ENCODE data around the gene GJD3. TPM values are rescaled to one million over a fixed set of nuclear protein-coding genes. Genes with fewer than 3 reads are reported as not detected.
"Not testable (repeated sequence)": the region's sequence is repeated elsewhere in the genome, so short reads cannot be mapped to it uniquely, and the experiment has no call there.

Gene GJD3
- total and polyA plus RNA-seq, 7 experiments from 2014 or later: 0.27 TPM; not detected in 6

DNA sequence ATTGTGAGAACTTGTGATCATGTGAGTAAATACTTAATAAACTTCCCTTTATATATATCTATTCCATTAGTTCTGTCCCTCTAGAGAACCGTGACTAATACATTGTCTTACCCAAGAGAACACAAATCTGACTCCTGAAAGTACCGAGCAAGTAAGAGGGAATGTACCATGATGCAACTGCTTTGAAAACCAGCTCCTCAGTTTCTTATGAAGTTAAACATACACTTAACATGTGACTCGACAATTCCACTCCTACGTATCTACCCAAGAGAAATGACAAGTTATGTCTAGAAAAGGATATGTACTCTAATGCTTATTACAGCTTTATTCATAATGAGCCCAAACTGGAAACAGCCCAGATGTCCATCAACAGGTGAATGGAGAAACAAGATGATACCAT is 8.8 kb upstream of the GJD3 start:
- Histone ChIP-seq H3K4me3 (ENCODE audit: low read length) (no peak overlapping the region), H3K27ac (ENCODE audit: low read depth, low read length) (no peak overlapping the region), H3K27me3 (ENCODE audit: control insufficient read depth in 2 of 2, insufficient read depth in 2 of 2, low read length in 2 of 2) (no peaks in the 10 kb centered on the region), H3K4me1 (ENCODE audit: control insufficient read depth in 2 of 2, insufficient read depth in 2 of 2, low read length in 2 of 2) (no peaks in the 10 kb centered on the region), H3K36me3 (ENCODE audit: control insufficient read depth in 2 of 3, insufficient read depth in 3 of 3, low read length in 3 of 3) (no peaks in the 10 kb centered on the region), H3K9me3 (ENCODE audit: control insufficient read depth in 2 of 3, low read length in 3 of 3) (no peaks in the 10 kb centered on the region)
- H3K4me3 Mint-ChIP-seq: no peak overlapping the region
- no peak for DNase-seq
- peaks cover 0 to 5% (median 4%) of the 10 kb centered on the region in 5 donors for H3K27me3 Mint-ChIP-seq
- peaks cover 4 to 27% (median 5%) of the 10 kb centered on the region in 7 donors for H3K4me1 Mint-ChIP-seq
- H3K9me3 Mint-ChIP-seq: peaks cover 0 to 8% (median 0%) of the 10 kb centered on the region in 11 donors
- no peak overlapping the region for H3K27ac Mint-ChIP-seq
- ChIA-PET CTCF (interaction anchor here (0.7 kb wide), 1 partner anchor 15 kb away, joined by 3 read pairs; no protein-coding TSS in a partner anchor), POLR2A (interaction anchor here (1.0 kb wide), 1 partner anchor 12 kb away, joined by 3 read pairs; no protein-coding TSS in a partner anchor)
- peak; percentile 48 for ATAC-seq
- intact Hi-C loops (cut with micrococcal nuclease): no loop called here
- peaks cover 0 to 6% (median 0%) of the 10 kb centered on the region in 5 donors for H3K36me3 Mint-ChIP-seq

GRCh38 chr17:40372644-40373043 is 8.1 kb upstream of the GJD3 start:
- intact Hi-C loops (cut with micrococcal nuclease); H3K36me3 Mint-ChIP-seq: not testable (repeated sequence)

GRCh38 chr17:40372031-40372430 is 7.5 kb upstream of the GJD3 start:
- peaks cover 0 to 8% (median 0%) of the 10 kb centered on the region in 11 donors for H3K9me3 Mint-ChIP-seq
- intact Hi-C loops (cut with micrococcal nuclease): no loop called here
- peak overlapping the region in 1 of 9 donors; percentile 33 for H3K27ac Mint-ChIP-seq
- Histone ChIP-seq H3K27ac (ENCODE audit: low read depth, low read length) (no peak overlapping the region), H3K4me1 (ENCODE audit: control insufficient read depth in 2 of 2, insufficient read depth in 2 of 2, low read length in 2 of 2) (no peaks in the 10 kb centered on the region), H3K9me3 (ENCODE audit: control insufficient read depth in 2 of 3, low read length in 3 of 3) (no peaks in the 10 kb centered on the region), H3K27me3 (ENCODE audit: control insufficient read depth in 2 of 2, insufficient read depth in 2 of 2, low read length in 2 of 2) (no peaks in the 10 kb centered on the region), H3K4me3 (ENCODE audit: low read length) (no peak overlapping the region), H3K36me3 (ENCODE audit: control insufficient read depth in 2 of 3, insufficient read depth in 3 of 3, low read length in 3 of 3) (no peaks in the 10 kb centered on the region)
- DNase-seq: no peak
- H3K36me3 Mint-ChIP-seq: peaks cover 0 to 6% (median 0%) of the 10 kb centered on the region in 5 donors
- H3K4me1 Mint-ChIP-seq: peaks cover 4 to 27% (median 4%) of the 10 kb centered on the region in 7 donors
- no peak overlapping the region for H3K4me3 Mint-ChIP-seq
- ChIA-PET POLR2A (no interaction called here), CTCF (no interaction called here)
- no peak for ATAC-seq
- H3K27me3 Mint-ChIP-seq: peaks cover 0 to 4% (median 3%) of the 10 kb centered on the region in 5 donors

More at GRCh38 chr17:40372644-40373043, 8.1 kb upstream of the GJD3 start:
- not testable (repeated sequence) for H3K27me3 Mint-ChIP-seq; H3K36me3 ChIP-seq (ENCODE audit: control insufficient read depth in 2 of 3, insufficient read depth in 3 of 3, low read length in 3 of 3); H3K27ac ChIP-seq (ENCODE audit: low read depth, low read length); H3K27me3 ChIP-seq (ENCODE audit: control insufficient read depth in 2 of 2, insufficient read depth in 2 of 2, low read length in 2 of 2); ATAC-seq; H3K9me3 ChIP-seq (ENCODE audit: control insufficient read depth in 2 of 3, low read length in 3 of 3); H3K4me3 ChIP-seq (ENCODE audit: low read length); H3K4me1 ChIP-seq (ENCODE audit: control insufficient read depth in 2 of 2, insufficient read depth in 2 of 2, low read length in 2 of 2); H3K4me3 Mint-ChIP-seq; DNase-seq; H3K9me3 Mint-ChIP-seq
- H3K27ac Mint-ChIP-seq: peak overlapping the region in 1 of 9 donors; percentile 33
- POLR2A ChIA-PET: interaction anchor here (1.0 kb wide), 1 partner anchor 11 kb away, joined by 3 read pairs; no protein-coding TSS in a partner anchor
- peaks cover 4 to 27% (median 5%) of the 10 kb centered on the region in 7 donors for H3K4me1 Mint-ChIP-seq
- CTCF ChIA-PET: interaction anchor here (0.7 kb wide), 1 partner anchor 15 kb away, joined by 3 read pairs; no protein-coding TSS in a partner anchor

GRCh38 chr17:40371261-40371929 is 6.9 kb upstream of the GJD3 start:
- Histone ChIP-seq H3K4me1 (ENCODE audit: control insufficient read depth in 2 of 2, insufficient read depth in 2 of 2, low read length in 2 of 2) (no peaks in the 10 kb centered on the region), H3K27ac (ENCODE audit: low read depth, low read length) (no peak overlapping the region), H3K4me3 (ENCODE audit: low read length) (no peak overlapping the region), H3K9me3 (ENCODE audit: control insufficient read depth in 2 of 3, low read length in 3 of 3) (no peaks in the 10 kb centered on the region), H3K27me3 (ENCODE audit: control insufficient read depth in 2 of 2, insufficient read depth in 2 of 2, low read length in 2 of 2) (no peaks in the 10 kb centered on the region), H3K36me3 (ENCODE audit: control insufficient read depth in 2 of 3, insufficient read depth in 3 of 3, low read length in 3 of 3) (no peaks in the 10 kb centered on the region)
- DNase-seq (peak in 5 of 9 donors; percentile 24 to 45 (median 41)), ATAC-seq (peak; percentile 77)
- Mint-ChIP-seq H3K27ac (peak overlapping the region in 2 of 9 donors; percentile 25 to 76), H3K4me1 (peaks cover 0 to 23% (median 0%) of the 10 kb centered on the region in 7 donors), H3K27me3 (no peaks in the 10 kb centered on the region), H3K36me3 (peaks cover 0 to 6% (median 0%) of the 10 kb centered on the region in 5 donors), H3K4me3 (no peak overlapping the region), H3K9me3 (peaks cover 0 to 7% (median 0%) of the 10 kb centered on the region in 11 donors)
- ChIA-PET POLR2A (no interaction called here), CTCF (no interaction called here)
- intact Hi-C loops (cut with micrococcal nuclease): no loop called here

DNA sequence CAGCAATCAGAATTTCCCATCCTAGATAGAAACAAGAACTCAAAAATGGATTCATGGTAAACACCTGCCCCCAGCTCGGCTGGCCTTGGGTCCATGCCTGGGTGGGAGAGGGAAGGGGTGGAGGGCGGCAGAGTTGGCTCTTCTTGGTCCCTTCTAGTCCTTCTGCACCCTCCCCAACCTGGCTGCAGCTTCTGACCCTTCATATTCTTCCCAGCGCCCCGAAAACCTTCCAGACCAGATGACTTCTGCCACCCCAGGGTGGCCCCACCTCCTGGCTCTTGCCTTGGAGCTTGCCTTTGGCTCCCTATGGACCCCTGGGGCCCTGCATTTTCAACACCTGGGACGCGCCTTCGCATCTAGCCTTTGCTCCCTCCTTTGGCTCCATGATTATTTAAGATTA is 5.4 kb upstream of the GJD3 start:
- no peaks in the 10 kb centered on the region for H3K36me3 ChIP-seq (ENCODE audit: control insufficient read depth in 2 of 3, insufficient read depth in 3 of 3, low read length in 3 of 3)
- H3K4me3 Mint-ChIP-seq: no peak overlapping the region
- peaks cover 0 to 6% (median 0%) of the 10 kb centered on the region in 11 donors for H3K9me3 Mint-ChIP-seq
- H3K9me3 ChIP-seq (ENCODE audit: control insufficient read depth in 2 of 3, low read length in 3 of 3): no peaks in the 10 kb centered on the region
- ATAC-seq: no peak
- no peak overlapping the region for H3K4me3 ChIP-seq (ENCODE audit: low read length)
- no peak for DNase-seq
- ChIA-PET POLR2A (interaction anchor here (0.7 kb wide), 1 partner anchor 15 kb away, joined by 4 read pairs; no protein-coding TSS in a partner anchor), CTCF (interaction anchor here (0.6 kb wide), 1 partner anchor 1211 kb away, joined by 6 read pairs; no protein-coding TSS in a partner anchor)
- peak overlapping the region in 1 of 9 donors; percentile 43 for H3K27ac Mint-ChIP-seq
- H3K4me1 ChIP-seq (ENCODE audit: control insufficient read depth in 2 of 2, insufficient read depth in 2 of 2, low read length in 2 of 2): no peaks in the 10 kb centered on the region
- intact Hi-C loops (cut with micrococcal nuclease): no loop called here
- H3K27me3 Mint-ChIP-seq: no peaks in the 10 kb centered on the region
- no peak overlapping the region for H3K27ac ChIP-seq (ENCODE audit: low read depth, low read length)
- peaks cover 0 to 28% (median 0%) of the 10 kb centered on the region in 7 donors for H3K4me1 Mint-ChIP-seq
- H3K36me3 Mint-ChIP-seq: peaks cover 0 to 6% (median 0%) of the 10 kb centered on the region in 5 donors
- no peaks in the 10 kb centered on the region for H3K27me3 ChIP-seq (ENCODE audit: control insufficient read depth in 2 of 2, insufficient read depth in 2 of 2, low read length in 2 of 2)

- H3K27ac ChIP-seq (ENCODE audit: low read depth, low read length); H3K4me3 Mint-ChIP-seq; CTCF ChIA-PET; H3K36me3 Mint-ChIP-seq; H3K27me3 ChIP-seq (ENCODE audit: control insufficient read depth in 2 of 2, insufficient read depth in 2 of 2, low read length in 2 of 2); H3K36me3 ChIP-seq (ENCODE audit: control insufficient read depth in 2 of 3, insufficient read depth in 3 of 3, low read length in 3 of 3); intact Hi-C loops (cut with micrococcal nuclease); H3K9me3 Mint-ChIP-seq; POLR2A ChIA-PET; H3K4me3 ChIP-seq (ENCODE audit: low read length); H3K9me3 ChIP-seq (ENCODE audit: control insufficient read depth in 2 of 3, low read length in 3 of 3); ATAC-seq; H3K27me3 Mint-ChIP-seq; H3K4me1 ChIP-seq (ENCODE audit: control insufficient read depth in 2 of 2, insufficient read depth in 2 of 2, low read length in 2 of 2); DNase-seq; H3K27ac Mint-ChIP-seq: not testable (repeated sequence)
- H3K4me1 Mint-ChIP-seq: peaks cover 0 to 32% (median 5%) of the 10 kb centered on the region in 7 donors
Observed at GRCh38 chr17:40367728-40368127, 3.2 kb upstream of the GJD3 start.

Measured in naive thymus-derived CD4-positive, alpha-beta T cell (primary cell).